HAP-1 (cell line): ENCODE results near the gene RNF128.
"Not testable (repeated sequence)": the region's sequence is repeated elsewhere in the genome, so short reads cannot be mapped to it uniquely, and the experiment has no call there.

Source experiments
- DNase-seq, 2 experiments: peaks; one replicate each; pipeline ENCODE4 v3.0.0-alpha.2; 2016 to 2020; ENCODE audit warnings: low spot score in 2 of 2
- H3K27me3 ChIP-seq: fragments of 250-450 bp; sonication (Bioruptor Pico); 2 replicates; pipeline ENCODE4 v1.5.1; 2020; ENCODE audit warnings: low read depth, mild to moderate bottlenecking, moderate library complexity
- H3K36me3 ChIP-seq: fragments of 250-450 bp; sonication (Bioruptor Pico); replicated peaks from 2 replicates; pipeline ENCODE4 v1.5.1; 2020; ENCODE audit warnings: mild to moderate bottlenecking
- H3K4me1 ChIP-seq: fragments of 250-450 bp; sonication (Bioruptor Pico); 2 replicates; pipeline ENCODE4 v1.5.1; 2020; ENCODE audit warnings: mild to moderate bottlenecking
- H3K4me3 ChIP-seq: fragments of 250-450 bp; sonication (Bioruptor Pico); 2 replicates; pipeline ENCODE4 v1.5.1; 2020; ENCODE audit warnings: mild to moderate bottlenecking, moderate library complexity
- H3K9me3 ChIP-seq: fragments of 250-450 bp; sonication (Bioruptor Pico); 2 replicates; pipeline ENCODE4 v1.5.1; 2020; ENCODE audit warnings: mild to moderate bottlenecking, moderate library complexity
- in situ Hi-C: fragments of 300-500 bp; cut with MboI; formaldehyde crosslinking; loops from 3 replicates; pipeline ENCODE4 v1.14.3; 2020; ENCODE audit warnings: low sequenced_read_pairs, inconsistent platforms, mixed read lengths

RNF128 gene

GRCh38 chrX:106718709-106719108 is 7.8 kb upstream of the RNF128 start:
- Histone ChIP-seq H3K4me1 (no peaks in the 10 kb centered on the region), H3K9me3 (no peaks in the 10 kb centered on the region), H3K4me3 (no peak overlapping the region), H3K27me3 (0 out of 2 replicates have a peak, but pooled peaks cover 2% of the 10 kb centered on the region), H3K36me3 (no peaks in the 10 kb centered on the region)
- no peak for DNase-seq
- in situ Hi-C loops, result no loop called here

- no peaks in the 10 kb centered on the region for H3K9me3 ChIP-seq
- H3K27me3 ChIP-seq, result peaks cover 36% of the 10 kb centered on the region
- H3K36me3 ChIP-seq, result no peaks in the 10 kb centered on the region
- DNase-seq, result no peak
- H3K4me1 ChIP-seq, result no peaks in the 10 kb centered on the region
- H3K4me3 ChIP-seq, result no peak overlapping the region
- in situ Hi-C loops, result no loop called here
Observed at GRCh38 chrX:106725931-106726330, 570 bp upstream of the RNF128 start.

- no peak overlapping the region for H3K4me3 ChIP-seq
- no peaks in the 10 kb centered on the region for H3K36me3 ChIP-seq
- in situ Hi-C loops, result no loop called here
- no peaks in the 10 kb centered on the region for H3K4me1 ChIP-seq
- H3K9me3 ChIP-seq, result no peaks in the 10 kb centered on the region
- DNase-seq, result no peak
- H3K27me3 ChIP-seq, result peaks cover 39% of the 10 kb centered on the region
Observed at GRCh38 chrX:106728337-106728736, 1.8 kb downstream of the RNF128 start.

GRCh38 chrX:106730401-106730800 is 3.9 kb downstream of the RNF128 start:
- Histone ChIP-seq H3K9me3 (no peaks in the 10 kb centered on the region), H3K36me3 (no peaks in the 10 kb centered on the region), H3K27me3 (peaks cover 34% of the 10 kb centered on the region), H3K4me1 (no peaks in the 10 kb centered on the region), H3K4me3 (no peak overlapping the region)
- no peak for DNase-seq
- in situ Hi-C loops, result no loop called here

- Histone ChIP-seq H3K4me3 (no peak overlapping the region), H3K4me1 (no peaks in the 10 kb centered on the region), H3K27me3 (peaks cover 28% of the 10 kb centered on the region), H3K36me3 (no peaks in the 10 kb centered on the region), H3K9me3 (no peaks in the 10 kb centered on the region)
- in situ Hi-C loops, result no loop called here
- DNase-seq, result no peak
Observed at GRCh38 chrX:106731590-106731989, 5.1 kb downstream of the RNF128 start.

GRCh38 chrX:106734827-106735226 is 8.3 kb downstream of the RNF128 start:
- no peak for DNase-seq
- Histone ChIP-seq H3K27me3 (peaks cover 6% of the 10 kb centered on the region), H3K4me3 (no peak overlapping the region), H3K9me3 (no peaks in the 10 kb centered on the region), H3K36me3 (no peaks in the 10 kb centered on the region), H3K4me1 (no peaks in the 10 kb centered on the region)
- in situ Hi-C loops, result no loop called here

- in situ Hi-C loops, result no loop called here
- peaks cover 6% of the 10 kb centered on the region for H3K27me3 ChIP-seq
- DNase-seq, result no peak
- no peaks in the 10 kb centered on the region for H3K36me3 ChIP-seq
- no peaks in the 10 kb centered on the region for H3K4me1 ChIP-seq
- no peak overlapping the region for H3K4me3 ChIP-seq
- no peaks in the 10 kb centered on the region for H3K9me3 ChIP-seq
Observed at GRCh38 chrX:106740193-106740780, 13.8 kb downstream of the RNF128 start.

- no peak for DNase-seq
- H3K9me3 ChIP-seq, result no peaks in the 10 kb centered on the region
- H3K27me3 ChIP-seq, result peaks cover 5% of the 10 kb centered on the region; the same call in 1 of the 2 replicates
- no peak overlapping the region for H3K4me3 ChIP-seq
- in situ Hi-C loops, result no loop called here
- no peaks in the 10 kb centered on the region for H3K36me3 ChIP-seq
- H3K4me1 ChIP-seq, result no peaks in the 10 kb centered on the region
Observed at GRCh38 chrX:106742193-106742592, 15.7 kb downstream of the RNF128 start.

GRCh38 chrX:106742805-106743204 is 16.3 kb downstream of the RNF128 start:
- Histone ChIP-seq H3K9me3 (no peaks in the 10 kb centered on the region), H3K36me3 (no peaks in the 10 kb centered on the region), H3K4me1 (no peaks in the 10 kb centered on the region), H3K27me3 (peaks cover 5% of the 10 kb centered on the region; the same call in 1 of the 2 replicates), H3K4me3 (no peak overlapping the region)
- in situ Hi-C loops, result no loop called here
- no peak for DNase-seq

GRCh38 chrX:106748377-106748776 is 21.9 kb downstream of the RNF128 start:
- H3K4me3 ChIP-seq, result no peak overlapping the region
- in situ Hi-C loops, result no loop called here
- no peaks in the 10 kb centered on the region for H3K36me3 ChIP-seq
- 0 out of 2 replicates have a peak, but pooled peaks cover 3% of the 10 kb centered on the region for H3K27me3 ChIP-seq
- H3K9me3 ChIP-seq, result peaks cover 3% of the 10 kb centered on the region; the same call in 1 of the 2 replicates
- H3K4me1 ChIP-seq, result no peaks in the 10 kb centered on the region
- DNase-seq, result no peak

- no peaks in the 10 kb centered on the region for H3K4me1 ChIP-seq
- DNase-seq, result no peak
- H3K36me3 ChIP-seq, result no peaks in the 10 kb centered on the region
- in situ Hi-C loops, result no loop called here
- H3K4me3 ChIP-seq, result no peak overlapping the region
- H3K9me3 ChIP-seq, result peaks cover 3% of the 10 kb centered on the region; the same call in 1 of the 2 replicates
- H3K27me3 ChIP-seq, result no peaks in the 10 kb centered on the region
Observed at GRCh38 chrX:106751407-106751806, 24.9 kb downstream of the RNF128 start.

GRCh38 chrX:106752101-106752678 is 25.7 kb downstream of the RNF128 start:
- Histone ChIP-seq H3K9me3 (peaks cover 3% of the 10 kb centered on the region; the same call in 1 of the 2 replicates), H3K36me3 (no peaks in the 10 kb centered on the region), H3K27me3 (no peaks in the 10 kb centered on the region), H3K4me1 (no peaks in the 10 kb centered on the region), H3K4me3 (no peak overlapping the region)
- DNase-seq, result no peak
- in situ Hi-C loops, result no loop called here

GRCh38 chrX:106769288-106769687 is 42.8 kb downstream of the RNF128 start:
- H3K4me1 ChIP-seq, in situ Hi-C loops, H3K9me3 ChIP-seq, DNase-seq, H3K36me3 ChIP-seq, H3K27me3 ChIP-seq, H3K4me3 ChIP-seq: not testable (repeated sequence)

GRCh38 chrX:106774981-106775380 is 48.5 kb downstream of the RNF128 start:
- no peak for DNase-seq
- Histone ChIP-seq H3K9me3 (no peaks in the 10 kb centered on the region), H3K4me3 (no peak overlapping the region), H3K36me3 (no peaks in the 10 kb centered on the region), H3K4me1 (no peaks in the 10 kb centered on the region), H3K27me3 (peaks cover 6% of the 10 kb centered on the region; the same call in 1 of the 2 replicates)
- in situ Hi-C loops, result loop anchor here (25.0 kb wide), 1 partner anchor 288 kb away; no protein-coding TSS in a partner anchor
